Breast epithelium (tissue), 3 donors: ENCODE measurements around the gene RBBP9.
"Not testable (repeated sequence)": the region's sequence is repeated elsewhere in the genome, so short reads cannot be mapped to it uniquely, and the experiment has no call there.

Experiments used
- POLR2A ChIP-seq: fragments of 450-650 bp; IDR thresholded peaks from one replicate; pipeline ENCODE4 v1.6.1; 2016; ENCODE audit warnings: antibody characterized with exemption, mild to moderate bottlenecking, moderate library complexity
- TF ChIP-seq, protein P1 (sequence below), 3 donors: fragments of 450-650 bp; IDR thresholded peaks; one replicate each; pipeline ENCODE4 v1.5.1; 2016 to 2017; ENCODE audit warnings: antibody characterized with exemption in 3 of 3, mild to moderate bottlenecking in 3 of 3, moderate library complexity in 3 of 3

DNA sequence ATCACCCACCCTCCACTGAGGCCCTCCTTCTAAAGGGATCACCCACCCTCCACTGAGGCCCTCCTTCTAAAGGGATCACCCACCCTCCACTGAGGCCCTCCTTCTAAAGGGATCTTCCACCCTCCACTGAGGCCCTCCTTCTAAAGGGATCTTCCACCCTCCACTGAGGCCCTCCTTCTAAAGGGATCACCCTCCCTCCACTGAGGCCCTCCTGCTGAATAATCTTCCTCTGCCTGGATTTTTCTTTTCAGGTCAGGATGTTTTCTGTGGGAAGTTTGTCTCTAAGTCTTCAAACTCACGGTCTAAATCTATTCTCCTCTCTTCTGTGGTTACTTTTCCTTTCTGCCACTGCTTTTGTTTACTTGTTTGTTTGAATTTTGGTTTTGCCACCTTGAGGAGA lies 4.6 kb upstream of the RBBP9 start:
- TF ChIP-seq, protein P1, sequence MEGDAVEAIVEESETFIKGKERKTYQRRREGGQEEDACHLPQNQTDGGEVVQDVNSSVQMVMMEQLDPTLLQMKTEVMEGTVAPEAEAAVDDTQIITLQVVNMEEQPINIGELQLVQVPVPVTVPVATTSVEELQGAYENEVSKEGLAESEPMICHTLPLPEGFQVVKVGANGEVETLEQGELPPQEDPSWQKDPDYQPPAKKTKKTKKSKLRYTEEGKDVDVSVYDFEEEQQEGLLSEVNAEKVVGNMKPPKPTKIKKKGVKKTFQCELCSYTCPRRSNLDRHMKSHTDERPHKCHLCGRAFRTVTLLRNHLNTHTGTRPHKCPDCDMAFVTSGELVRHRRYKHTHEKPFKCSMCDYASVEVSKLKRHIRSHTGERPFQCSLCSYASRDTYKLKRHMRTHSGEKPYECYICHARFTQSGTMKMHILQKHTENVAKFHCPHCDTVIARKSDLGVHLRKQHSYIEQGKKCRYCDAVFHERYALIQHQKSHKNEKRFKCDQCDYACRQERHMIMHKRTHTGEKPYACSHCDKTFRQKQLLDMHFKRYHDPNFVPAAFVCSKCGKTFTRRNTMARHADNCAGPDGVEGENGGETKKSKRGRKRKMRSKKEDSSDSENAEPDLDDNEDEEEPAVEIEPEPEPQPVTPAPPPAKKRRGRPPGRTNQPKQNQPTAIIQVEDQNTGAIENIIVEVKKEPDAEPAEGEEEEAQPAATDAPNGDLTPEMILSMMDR (IDR thresholded peaks at IDR 0.05), result not testable (repeated sequence)
- TF ChIP-seq POLR2A, result not testable (repeated sequence)
